Measurements from ENCODE around the gene GDPD5.

The GDPD5 gene

DNA sequence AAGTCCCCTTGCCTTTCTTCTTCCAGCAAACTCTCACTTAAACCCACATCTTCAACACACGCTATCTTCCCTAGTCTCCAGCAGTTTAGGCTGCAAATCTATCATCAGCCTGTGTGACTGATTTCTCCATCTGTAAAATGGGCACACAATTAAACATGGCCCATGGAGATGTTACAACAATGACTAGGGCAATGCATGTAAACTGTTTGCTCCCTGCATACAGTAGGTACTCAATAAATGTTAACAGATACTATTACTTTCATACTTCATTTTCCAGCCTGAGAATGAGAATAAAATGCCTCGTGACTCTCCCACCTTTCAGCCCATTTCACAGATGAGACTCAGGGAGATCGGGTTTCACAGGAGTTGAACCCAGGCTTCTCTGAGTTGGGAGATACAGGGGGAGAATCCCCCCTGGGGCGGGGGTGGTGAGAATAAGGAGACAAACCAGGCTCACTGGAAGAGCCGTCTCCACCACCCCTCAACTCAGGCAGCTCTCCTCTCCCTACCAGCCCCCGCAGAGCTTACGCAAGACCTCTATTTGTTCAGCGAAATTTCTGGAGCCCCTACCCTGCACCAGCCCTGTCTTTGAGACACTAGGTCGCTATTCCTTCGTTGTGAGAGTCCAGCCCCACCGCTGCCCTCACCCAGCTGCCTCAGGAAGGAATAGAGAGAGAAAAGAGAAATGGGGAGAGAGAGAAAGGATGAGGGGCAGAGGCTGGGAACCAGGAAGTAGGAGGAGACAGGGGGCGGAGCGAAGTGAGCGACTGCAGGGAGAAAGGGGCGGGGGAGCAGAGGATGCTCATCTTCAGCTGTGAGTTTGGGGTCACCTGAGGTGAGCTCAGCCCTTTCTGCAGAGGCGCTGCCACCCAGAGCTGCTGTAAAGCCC lies 50.6 kb downstream of the GDPD5 start:
- no peak for DNase-seq (ENCODE audit: low read depth, low spot score)
- no peak overlapping the region for H3K27ac ChIP-seq

DNA sequence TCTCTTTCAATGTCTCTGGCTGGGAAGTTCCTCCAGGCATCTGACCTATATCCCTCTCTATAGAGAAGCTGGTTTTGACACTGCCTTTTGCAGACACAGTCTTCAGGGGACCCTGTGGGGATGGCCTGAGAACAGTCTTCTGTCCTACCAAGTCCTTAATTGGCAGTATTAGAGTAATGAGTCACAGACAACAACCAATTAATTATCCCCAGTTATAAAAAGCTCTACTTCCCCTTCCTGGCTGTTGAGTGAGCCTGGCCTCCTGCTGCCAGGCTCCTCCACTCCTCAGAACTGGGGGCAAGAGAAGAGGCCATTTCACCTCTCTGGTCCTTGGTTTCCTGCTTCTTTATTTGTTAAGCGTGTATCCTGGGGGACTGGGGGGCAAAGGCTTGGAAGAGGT lies 51.5 kb downstream of the GDPD5 start:
- no peak for DNase-seq (ENCODE audit: low read depth, low spot score)
- H3K27ac ChIP-seq, result no peak overlapping the region

- no peak overlapping the region for H3K27ac ChIP-seq
- no peak for DNase-seq (ENCODE audit: low read depth, low spot score)
Observed at GRCh38 chr11:75473684-75474083, 52.1 kb downstream of the GDPD5 start.

GRCh38 chr11:75472081-75472732 lies 53.5 kb downstream of the GDPD5 start:
- no peak overlapping the region for H3K27ac ChIP-seq
- no peak for DNase-seq (ENCODE audit: low read depth, low spot score)

GRCh38 chr11:75471176-75471973 lies 54.4 kb downstream of the GDPD5 start:
- DNase-seq (ENCODE audit: low read depth, low spot score), result no peak
- H3K27ac ChIP-seq, result no peak overlapping the region

DNA sequence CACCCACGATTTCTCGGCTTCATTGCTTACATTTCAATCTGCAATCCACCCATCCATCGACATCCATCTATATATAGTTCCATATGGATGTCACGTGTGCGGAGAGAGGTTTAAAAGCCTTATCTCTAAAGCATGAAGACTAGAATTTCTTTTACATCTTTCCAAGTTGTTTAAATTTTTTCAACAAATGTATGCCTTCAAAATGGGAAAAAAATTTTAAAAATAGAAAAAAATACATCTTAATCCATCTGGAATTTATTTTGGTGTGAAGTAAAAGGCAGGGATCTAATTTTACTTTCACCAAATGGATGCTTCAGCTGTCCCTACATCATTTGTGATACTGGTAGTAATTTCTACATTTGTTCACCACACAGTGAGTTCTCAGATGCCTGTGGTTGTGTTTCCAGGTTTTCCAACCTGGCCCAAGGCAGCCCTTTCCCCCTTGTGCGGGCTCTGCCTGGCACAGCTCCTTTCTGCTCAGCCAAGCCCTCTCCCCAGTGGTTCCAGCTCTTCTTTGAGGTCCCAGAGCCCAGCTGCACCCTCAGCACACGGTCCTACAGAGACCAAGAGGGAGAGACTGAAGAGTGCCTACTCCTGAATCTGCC lies 55.2 kb downstream of the GDPD5 start:
- no peak overlapping the region for H3K27ac ChIP-seq
- no peak for DNase-seq (ENCODE audit: low read depth, low spot score)

GRCh38 chr11:75469785-75470405 lies 55.8 kb downstream of the GDPD5 start:
- no peak for DNase-seq (ENCODE audit: low read depth, low spot score)
- H3K27ac ChIP-seq, result no peak overlapping the region

DNA sequence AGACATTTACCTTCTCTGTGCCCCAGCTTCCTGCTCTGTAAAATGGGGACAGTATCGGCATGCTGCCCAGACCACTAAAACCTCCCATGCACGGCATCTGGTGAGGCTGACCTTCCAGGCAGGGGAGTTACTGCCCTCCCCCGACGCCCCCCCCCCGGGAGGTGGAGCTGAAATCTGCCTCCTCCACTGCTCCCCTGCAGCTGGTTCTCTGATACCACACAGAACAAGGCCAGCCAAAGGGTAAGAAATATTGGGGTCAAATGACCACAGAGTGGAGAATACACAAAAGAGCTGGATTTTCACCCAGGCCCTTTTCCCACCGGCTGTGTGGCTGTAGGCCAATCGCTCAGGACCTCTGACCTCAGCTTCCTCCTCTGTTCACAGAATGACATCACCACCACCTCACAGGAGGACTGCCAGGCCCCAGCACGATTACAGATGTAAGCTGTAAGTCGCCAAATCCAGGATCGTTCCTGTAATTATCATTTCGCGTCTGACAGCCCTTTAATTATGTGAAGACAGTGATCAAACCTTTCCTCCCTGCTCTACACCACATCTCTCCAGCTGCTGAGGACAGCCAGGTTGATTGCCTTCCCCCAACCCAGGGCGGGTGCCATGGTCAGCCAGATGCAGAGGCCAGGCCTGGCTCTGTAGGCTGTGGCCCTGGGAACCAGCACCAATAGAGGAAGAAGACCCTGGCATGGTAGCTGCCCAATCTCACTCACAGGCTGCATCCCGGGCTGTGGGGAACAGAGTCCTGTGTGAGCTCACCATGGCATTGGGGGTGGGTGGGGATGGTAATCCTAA lies 57.0 kb downstream of the GDPD5 start:
- no peak overlapping the region for H3K27ac ChIP-seq
- DNase-seq (ENCODE audit: low read depth, low spot score), result no peak

GRCh38 chr11:75467881-75468280 lies 57.9 kb downstream of the GDPD5 start:
- H3K27ac ChIP-seq, result no peak overlapping the region
- DNase-seq (ENCODE audit: low read depth, low spot score), result no peak

DNA sequence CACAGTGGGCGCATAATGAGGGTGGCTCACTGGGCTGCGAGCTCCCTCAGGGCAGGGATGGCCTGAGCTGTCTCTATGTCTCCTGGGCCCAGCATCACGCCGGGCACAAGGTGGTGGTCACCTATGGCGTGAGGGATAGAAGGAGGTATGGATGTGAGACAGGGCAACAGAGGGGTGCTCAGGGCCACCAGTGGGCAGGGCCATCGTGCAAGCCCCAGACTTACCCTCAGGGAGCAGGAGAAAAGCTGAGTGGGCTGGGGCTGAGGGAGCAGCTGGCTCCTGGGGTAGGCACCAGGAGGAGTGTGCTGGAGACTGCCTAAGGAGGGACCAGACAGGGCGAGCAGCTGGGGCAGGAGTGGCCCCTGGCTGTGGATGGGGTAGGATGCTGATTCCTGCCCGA lies 58.4 kb downstream of the GDPD5 start:
- no peak overlapping the region for H3K27ac ChIP-seq
- no peak for DNase-seq (ENCODE audit: low read depth, low spot score)

GRCh38 chr11:75465701-75466531 lies 59.8 kb downstream of the GDPD5 start:
- DNase-seq (ENCODE audit: low read depth, low spot score), result no peak
- H3K27ac ChIP-seq, result no peak overlapping the region

DNA sequence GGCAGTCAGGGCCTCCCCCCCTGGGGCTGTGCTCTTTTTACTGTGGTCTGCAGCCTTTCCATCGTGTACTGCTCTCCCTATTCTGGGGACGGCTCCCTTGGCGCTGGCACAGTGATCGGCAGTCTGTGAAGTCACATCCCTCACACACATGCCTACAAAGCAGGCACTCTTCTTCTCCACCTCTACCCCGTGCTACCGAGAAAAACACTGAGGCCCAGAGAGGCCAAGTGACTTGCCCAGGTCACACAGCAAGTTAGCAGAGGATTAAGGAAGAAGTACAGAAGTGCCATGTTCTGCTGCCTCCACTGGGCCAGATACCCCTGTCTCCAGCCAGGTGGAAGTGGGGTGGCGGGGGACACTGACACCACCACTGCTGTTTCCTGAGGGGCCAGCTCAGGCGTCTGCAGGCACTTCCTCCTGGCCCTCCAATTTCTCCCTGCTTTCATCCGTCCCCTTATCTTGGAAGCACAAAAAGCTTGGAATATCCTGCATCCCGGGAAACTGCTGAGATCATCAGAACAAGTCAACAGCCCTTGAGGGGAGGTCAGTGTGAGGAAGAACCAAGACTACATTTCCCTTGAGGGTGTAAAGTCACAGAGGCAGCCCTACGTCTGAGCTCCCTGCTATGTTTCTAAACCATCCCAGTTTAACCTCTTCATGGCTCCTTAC lies 62.5 kb downstream of the GDPD5 start:
- no peak for DNase-seq (ENCODE audit: low read depth, low spot score)
- no peak overlapping the region for H3K27ac ChIP-seq

DNA sequence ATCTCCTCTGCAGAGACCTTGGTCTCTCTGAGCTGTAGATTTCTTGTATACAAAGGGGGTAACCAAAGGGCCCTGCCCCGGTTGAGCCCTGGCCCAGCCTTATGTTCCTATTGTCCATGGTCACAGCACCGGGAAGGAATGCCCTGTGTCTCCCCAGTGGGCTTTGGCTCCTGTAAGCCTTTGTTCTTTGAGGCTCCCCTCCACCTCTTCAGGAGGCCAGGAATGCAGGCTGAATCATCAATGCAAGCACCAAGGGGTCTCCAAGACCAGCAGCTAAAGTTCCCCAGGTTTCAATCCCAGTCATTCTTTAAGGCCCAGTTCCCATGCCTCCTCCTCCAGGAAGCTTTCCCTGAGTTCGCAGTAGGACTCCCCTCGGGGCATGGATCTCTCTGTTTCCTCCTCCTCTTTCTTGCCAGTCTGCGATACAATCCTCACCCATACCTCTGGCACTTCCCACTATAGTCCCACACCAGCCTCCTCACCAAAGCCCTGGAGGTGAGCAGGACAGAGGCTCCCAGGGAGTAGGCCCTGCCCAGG lies 63.6 kb downstream of the GDPD5 start:
- no peak for DNase-seq (ENCODE audit: low read depth, low spot score)
- no peak overlapping the region for H3K27ac ChIP-seq

DNA sequence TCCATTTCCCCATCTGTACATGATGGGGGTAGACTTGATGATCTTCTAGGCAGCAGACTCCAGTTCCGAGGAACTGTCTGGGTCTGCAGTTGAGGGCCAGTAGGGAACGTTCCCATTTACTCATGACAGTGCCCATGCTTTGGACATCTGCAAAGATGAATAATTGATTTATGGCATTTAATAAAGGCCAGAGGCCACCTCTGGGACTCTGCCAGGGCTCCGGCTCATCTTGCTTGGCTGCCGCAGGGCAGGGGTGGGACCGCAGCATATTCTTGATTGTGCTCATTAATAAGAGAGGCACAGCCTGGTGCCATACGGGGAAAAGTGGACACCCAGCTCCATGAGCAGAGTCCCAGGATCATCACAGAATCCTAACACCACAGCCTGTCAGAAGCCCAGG lies 64.6 kb downstream of the GDPD5 start:
- no peak overlapping the region for H3K27ac ChIP-seq

DNA sequence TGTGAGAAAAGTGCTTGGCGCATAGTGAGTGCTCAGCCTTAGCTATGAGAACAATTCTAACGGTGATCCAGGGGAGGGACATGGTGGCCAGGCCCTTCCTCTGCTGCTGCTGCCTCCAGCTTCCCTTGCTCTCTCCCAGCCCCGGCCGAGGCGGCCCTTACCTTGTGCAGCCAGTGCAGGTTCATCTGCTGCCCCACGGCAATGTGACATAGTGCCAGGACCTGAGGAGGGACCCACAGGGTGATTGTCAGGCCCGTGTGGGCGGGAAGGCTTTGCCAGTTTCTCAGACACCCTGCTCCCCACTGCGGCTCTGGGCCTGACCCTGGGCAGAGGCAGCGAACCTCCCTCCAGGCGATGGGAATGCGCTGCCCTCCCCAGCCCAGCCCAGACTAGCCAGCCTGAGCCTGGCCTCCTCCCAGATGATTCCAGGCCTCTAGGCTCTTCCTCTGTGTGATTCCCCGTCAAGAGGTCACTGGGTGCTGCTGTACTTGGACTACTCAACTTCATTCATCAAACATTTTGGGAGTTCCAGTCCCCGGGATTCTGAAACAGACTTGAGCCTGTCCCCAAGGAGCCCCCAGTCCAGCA lies 69.1 kb downstream of the GDPD5 start:
- DNase-seq (ENCODE audit: low read depth, low spot score), result no peak
- no peak overlapping the region for H3K27ac ChIP-seq

More for the DNA sequence above, 64.6 kb downstream of the GDPD5 start:
- DNase-seq (ENCODE audit: low read depth, low spot score), result no peak

GRCh38 chr11:75454987-75455386 lies 70.8 kb downstream of the GDPD5 start:
- DNase-seq (ENCODE audit: low read depth, low spot score), result no peak
- H3K27ac ChIP-seq, result no peak overlapping the region

- DNase-seq (ENCODE audit: low read depth, low spot score), result no peak
- no peak overlapping the region for H3K27ac ChIP-seq
Observed at GRCh38 chr11:75453916-75454655, 71.7 kb downstream of the GDPD5 start.

Data from epithelial cell of prostate (primary cell).